H1 (cell line): ENCODE results near the gene VNN1. TPM values are rescaled to one million over a fixed set of nuclear protein-coding genes. Genes with fewer than 3 reads are reported as not detected.

Experiments used
- CTCF ChIA-PET: fragments of 300-600 bp; sonication (Branson Sonifier 250); formaldehyde crosslinking; loops from one replicate; lab custom pipeline; 2021; ENCODE audit not compliant: partially characterized antibody; lab: Charles Lee
- POLR2A ChIA-PET: fragments of 300-600 bp; sonication (Branson Sonifier 250); formaldehyde crosslinking; loops from one replicate; lab custom pipeline; 2021; ENCODE audit warnings: inconsistent platforms; ENCODE audit not compliant: partially characterized antibody; lab: Charles Lee
- DNase-seq, 2 experiments: peaks; one replicate each; pipeline versions ENCODE4 v3.0.0 to v3.0.0-alpha.2; 2010 to 2022; ENCODE audit warnings: low spot score in 2 of 2, low read depth in 1 of 2, mixed read lengths in 1 of 2
- FAIRE-seq: peaks from 2 replicates; lab custom pipeline; 2011; peaks lifted over from hg19 to GRCh38; lab: Jason Lieb, UNC
- H2AFZ ChIP-seq: 2 replicates; pipeline ENCODE4 v1.8.1; 2012; ENCODE audit warnings: low read length, inconsistent platforms
- H2AK5ac ChIP-seq: 2 replicates; pipeline ENCODE4 v1.6.1; 2013; ENCODE audit warnings: low read depth, low read length
- H2BK120ac ChIP-seq: replicated peaks from 2 replicates; pipeline ENCODE3; 2013; ENCODE audit warnings: low read depth, low read length, inconsistent platforms
- H2BK12ac ChIP-seq: 2 replicates; pipeline ENCODE4 v1.6.1; 2013; ENCODE audit warnings: low read depth, low read length
- H2BK15ac ChIP-seq: 2 replicates; pipeline ENCODE4 v1.6.1; 2013; ENCODE audit warnings: low read length
- H2BK20ac ChIP-seq: 2 replicates; pipeline ENCODE4 v1.6.1; 2013; ENCODE audit warnings: low read length
- H2BK5ac ChIP-seq: 2 replicates; pipeline ENCODE4 v1.6.1; 2013; ENCODE audit warnings: low read depth, low read length
- H3K14ac ChIP-seq: 2 replicates; pipeline ENCODE4 v1.6.1; 2013; ENCODE audit warnings: inconsistent platforms; ENCODE audit not compliant: insufficient read length
- H3K18ac ChIP-seq: 2 replicates; pipeline ENCODE4 v1.6.1; 2013; ENCODE audit warnings: low read length; ENCODE audit errors: extremely low read depth
- H3K23ac ChIP-seq: 2 replicates; pipeline ENCODE4 v1.6.1; 2013; ENCODE audit warnings: inconsistent platforms; ENCODE audit not compliant: insufficient read length
- H3K23me2 ChIP-seq: 2 replicates; pipeline ENCODE4 v1.6.1; 2013; ENCODE audit warnings: low read depth, low read length
- H3K27ac ChIP-seq: 2 replicates; pipeline ENCODE4 v1.6.1; 2011; ENCODE audit warnings: low read depth, low read length, inconsistent platforms
- H3K27me3 ChIP-seq, 4 experiments: replicated peaks in 1 of 4; 1 replicate in 1 of 4; 2 replicates in 3 of 4; pipeline versions ENCODE4 v1.6.1 to v1.8.1; 2011 to 2013; ENCODE audit warnings: low read length in 3 of 4, mild to moderate bottlenecking in 3 of 4, inconsistent platforms in 2 of 4, mixed read lengths in 2 of 4, moderate library complexity in 1 of 4; ENCODE audit not compliant: control insufficient read depth in 3 of 4, insufficient read depth in 3 of 4; ENCODE audit errors: extremely low read depth in 1 of 4
- H3K36me3 ChIP-seq, 4 experiments: 2 replicates each; pipeline versions ENCODE4 v1.6.1 to v1.8.1; 2011 to 2013; ENCODE audit warnings: mild to moderate bottlenecking in 4 of 4, low read length in 3 of 4, moderate library complexity in 2 of 4, control low read depth in 1 of 4, inconsistent platforms in 1 of 4; ENCODE audit not compliant: insufficient read depth in 4 of 4, control insufficient read depth in 2 of 4
- H3K4ac ChIP-seq: replicated peaks from 2 replicates; pipeline ENCODE3; 2013; ENCODE audit warnings: low read length, low read depth, mixed read lengths, inconsistent platforms; ENCODE audit not compliant: insufficient read length
- H3K4me1 ChIP-seq, 4 experiments: replicated peaks in 1 of 4; 1 replicate in 1 of 4; 2 replicates in 3 of 4; pipeline versions ENCODE4 v1.6.1 to v1.8.1; 2011 to 2013; ENCODE audit warnings: low read length in 3 of 4, inconsistent platforms in 2 of 4, mixed read lengths in 1 of 4; ENCODE audit not compliant: insufficient read depth in 4 of 4, control insufficient read depth in 3 of 4
- H3K4me2 ChIP-seq, 2 experiments: 2 replicates each; pipeline versions ENCODE4 v1.6.1 to v1.8.1; 2011 to 2013; ENCODE audit warnings: low read depth in 2 of 2, low read length in 2 of 2, control low read depth in 1 of 2, inconsistent platforms in 1 of 2, mild to moderate bottlenecking in 1 of 2; ENCODE audit not compliant: insufficient read depth in 1 of 2
- H3K4me3 ChIP-seq, 4 experiments: fragments of 200-600, 300-600 bp in 1 of 4; sonication (generic), shearing (Covaris generic), sonication (Bioruptor Twin) in 1 of 4; 2 replicates each; pipeline versions ENCODE4 v1.5.1 to v1.8.1; 2011 to 2016; ENCODE audit warnings: low read length in 4 of 4, low read depth in 3 of 4, control low read depth in 2 of 4, inconsistent platforms in 2 of 4, mild to moderate bottlenecking in 2 of 4, mixed read lengths in 1 of 4, moderate library complexity in 1 of 4; ENCODE audit not compliant: insufficient read depth in 2 of 4; ENCODE audit errors: extremely low read depth in 1 of 4
- H3K56ac ChIP-seq: replicated peaks from 2 replicates; pipeline ENCODE3; 2013; ENCODE audit warnings: low read depth, mild to moderate bottlenecking, mixed read lengths, low read length, inconsistent platforms; ENCODE audit not compliant: insufficient read length
- H3K79me1 ChIP-seq: 2 replicates; pipeline ENCODE4 v1.6.1; 2013; ENCODE audit warnings: low read depth, low read length, control low read depth
- H3K79me2 ChIP-seq, 2 experiments: 2 replicates each; pipeline versions ENCODE4 v1.6.1 to v1.8.1; 2012 to 2013; ENCODE audit warnings: low read length in 2 of 2, mild to moderate bottlenecking in 2 of 2, inconsistent platforms in 1 of 2; ENCODE audit not compliant: insufficient read depth in 2 of 2, control insufficient read depth in 1 of 2
- H3K9ac ChIP-seq, 4 experiments: replicated peaks in 1 of 4; 1 replicate in 1 of 4; 2 replicates in 3 of 4; pipeline versions ENCODE4 v1.6.1 to v1.8.1; 2011 to 2013; ENCODE audit warnings: low read depth in 3 of 4, low read length in 3 of 4, control low read depth in 2 of 4, mild to moderate bottlenecking in 2 of 4, moderate library complexity in 2 of 4, inconsistent platforms in 1 of 4; ENCODE audit errors: extremely low read depth in 1 of 4
- H3K9me3 ChIP-seq, 2 experiments: 2 replicates each; pipeline versions ENCODE4 v1.6.1 to v1.8.1; 2012 to 2013; ENCODE audit warnings: mild to moderate bottlenecking in 2 of 2, moderate library complexity in 2 of 2, control low read depth in 1 of 2, inconsistent platforms in 1 of 2, low read depth in 1 of 2, low read length in 1 of 2, mixed read lengths in 1 of 2; ENCODE audit not compliant: insufficient read depth in 2 of 2
- H4K20me1 ChIP-seq, 2 experiments: replicated peaks in 1 of 2; 2 replicates each; pipeline versions ENCODE3 to v1.8.1; 2011 to 2013; ENCODE audit warnings: inconsistent platforms in 2 of 2, low read length in 2 of 2, mild to moderate bottlenecking in 1 of 2; ENCODE audit not compliant: insufficient read depth in 2 of 2, control insufficient read depth in 1 of 2
- H4K5ac ChIP-seq: 2 replicates; pipeline ENCODE4 v1.6.1; 2013; ENCODE audit warnings: low read length, low read depth, mixed read lengths, inconsistent platforms; ENCODE audit not compliant: insufficient read length
- H4K8ac ChIP-seq: 2 replicates; pipeline ENCODE4 v1.8.0; 2013; ENCODE audit warnings: mild to moderate bottlenecking, moderate library complexity, low read length, inconsistent platforms; ENCODE audit not compliant: insufficient read depth; ENCODE audit errors: extremely low read depth
- H4K91ac ChIP-seq: replicated peaks from 2 replicates; pipeline ENCODE3; 2013; ENCODE audit warnings: low read length, mixed read lengths, inconsistent platforms; ENCODE audit not compliant: insufficient read length
- ASH2L ChIP-seq: fragments of 200-600, 300-600 bp; sonication (generic); IDR thresholded peaks from one replicate; pipeline ENCODE4 v1.7.1; 2017; ENCODE audit warnings: low read length
- BCL11A ChIP-seq, 2 experiments: IDR thresholded peaks; one replicate each; pipeline ENCODE4 v1.6.1; 2011; ENCODE audit warnings: low read depth in 2 of 2, low read length in 2 of 2, mild to moderate bottlenecking in 2 of 2
- CBX5 ChIP-seq: fragments of 300-800, 300-1000 bp; sonication (generic); IDR thresholded peaks from 2 replicates; pipeline ENCODE4 v1.7.1; 2016; ENCODE audit warnings: antibody characterized with exemption, low read length, low read depth
- CBX8 ChIP-seq: fragments of 300-800, 300-1000 bp; sonication (generic); IDR thresholded peaks from 2 replicates; pipeline ENCODE4 v1.7.1; 2016; ENCODE audit warnings: low read depth, low read length, borderline replicate concordance
- EGR1 ChIP-seq: IDR thresholded peaks from 2 replicates; pipeline ENCODE4 v1.6.1; 2011; ENCODE audit warnings: low read depth, low read length, borderline replicate concordance
- EZH2 ChIP-seq: fragments of 200-600 bp; sonication (generic); IDR thresholded peaks from 2 replicates; pipeline ENCODE4 v1.7.1; 2012; ENCODE audit warnings: low read depth, mild to moderate bottlenecking, moderate library complexity, low read length, inconsistent platforms; ENCODE audit not compliant: severe bottlenecking
- HDAC2 ChIP-seq, 2 experiments: fragments of 300-600 bp in 1 of 2; sonication (generic) in 1 of 2; IDR thresholded peaks; 2 replicates each; pipeline ENCODE4 v1.6.1; 2011 to 2012; ENCODE audit warnings: low read depth in 2 of 2, low read length in 2 of 2, mild to moderate bottlenecking in 2 of 2, moderate library complexity in 2 of 2, borderline replicate concordance in 1 of 2, inconsistent platforms in 1 of 2
- KDM1A ChIP-seq: fragments of 200-600, 300-600 bp; sonication (generic); IDR thresholded peaks from 2 replicates; pipeline ENCODE4 v1.7.1; 2016; ENCODE audit warnings: mild to moderate bottlenecking, low read length, borderline replicate concordance
- POU5F1 ChIP-seq: IDR thresholded peaks from 2 replicates; pipeline ENCODE4 v1.6.1; 2011; ENCODE audit warnings: low read depth, mild to moderate bottlenecking, low read length, moderate library complexity
- RFX5 ChIP-seq: IDR thresholded peaks from 2 replicates; pipeline ENCODE4 v1.6.1; 2011; ENCODE audit warnings: low read depth, low read length, improper control_type of control experiment, borderline replicate concordance
- RNF2 ChIP-seq: fragments of 200-900, 300-1000 bp; sonication (generic); IDR thresholded peaks from 2 replicates; pipeline ENCODE4 v1.7.1; 2016; ENCODE audit warnings: borderline replicate concordance, low read depth, mild to moderate bottlenecking, antibody characterized with exemption, low read length; ENCODE audit not compliant: poor library complexity, severe bottlenecking; ENCODE audit errors: missing control alignments
- TAF1 ChIP-seq: IDR thresholded peaks from 2 replicates; pipeline ENCODE4 v1.6.1; 2011; ENCODE audit warnings: mild to moderate bottlenecking, low read depth, low read length
- WGBS, 2 experiments: shearing (Covaris generic) in 1 of 2; methylation state at CpG; one replicate each; pipeline versions ENCODE4 v1.1.6 to v1.1.7; 2013 to 2015; ENCODE audit warnings: low lambda C conversion rate in 2 of 2, mixed read lengths in 2 of 2, inconsistent platforms in 1 of 2, low coverage in 1 of 2, missing lambda C conversion rate in 1 of 2; ENCODE audit not compliant: insufficient replicate concordance in 2 of 2, insufficient coverage in 1 of 2, insufficient read length in 1 of 2; ENCODE audit errors: extremely low coverage in 1 of 2, missing lambda C conversion rate in 1 of 2; 5-methylcytosine and 5-hydroxymethylcytosine counted together
- polyA plus RNA-seq, 7 experiments: library from polyadenylated mRNA; depleted of rRNA in 3 of 7; stranded (reverse) in 5 of 7; unstranded in 2 of 7; fragments of >200 nt in 5 of 7; fragments of 200-250 nt in 2 of 7; gene quantifications; 1 replicate in 5 of 7; 2 replicates in 1 of 7; 4 replicates in 1 of 7; pipeline versions ENCODE4 v1.2.1 to v1.2.3, GENCODE V29; 2011 to 2013; ENCODE audit warnings: missing spikeins in 2 of 7, mixed read lengths in 2 of 7
- total RNA-seq: library from RNA; stranded (reverse); fragmentation: NEBNext Ultra II Directional; extraction: Animal tissue kit (Norgen Biotek cat#: 25700); gene quantifications from 2 replicates; pipeline ENCODE4 v1.2.1, GENCODE V29; 2021
- TF ChIP-seq, protein P1 (sequence below): IDR thresholded peaks from 2 replicates; pipeline ENCODE4 v1.6.1; 2011; ENCODE audit warnings: low read depth, mild to moderate bottlenecking, low read length; ENCODE audit not compliant: insufficient read depth

The VNN1 gene
- total and polyA plus RNA-seq, 2 of the 8 experiments (the other 6 are each of a cell fraction or from before 2014, with no cell fraction given) = not detected

DNA sequence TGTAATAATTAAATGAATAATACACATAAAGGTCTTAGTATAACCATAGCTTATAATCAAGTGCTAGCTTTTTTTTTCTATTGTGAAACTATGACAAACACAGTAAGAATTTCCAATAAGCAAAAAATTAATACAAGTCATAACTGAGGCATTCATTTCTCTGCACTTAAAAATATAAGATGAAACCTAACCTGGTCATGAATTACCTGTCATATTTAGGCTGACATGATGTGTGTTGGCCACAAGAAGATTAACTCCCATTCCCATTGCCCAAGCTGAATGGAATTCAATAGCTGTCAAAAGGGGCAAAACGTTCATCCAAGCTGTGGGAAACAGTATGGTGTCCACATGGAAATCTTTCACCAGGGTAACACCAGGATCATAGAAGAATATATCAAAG is 38.4 kb upstream of the VNN1 start:
- Histone ChIP-seq H2AFZ (no peak overlapping the region), H3K4ac (no peak overlapping the region), H4K20me1 (no peaks in the 10 kb centered on the region), H3K27ac (no peak overlapping the region), H3K4me2 (no peak overlapping the region), H4K8ac (no peak overlapping the region), H2BK15ac (no peak overlapping the region), H4K91ac (no peak overlapping the region), H3K56ac (no peak overlapping the region), H2AK5ac (no peak overlapping the region), H3K36me3 (no peaks in the 10 kb centered on the region), H3K18ac (no peak overlapping the region), H3K27me3 (no peaks in the 10 kb centered on the region), H2BK12ac (no peak overlapping the region), H3K23me2 (no peaks in the 10 kb centered on the region), H3K9me3 (no peaks in the 10 kb centered on the region; a peak in 1 of 4 replicates), H3K4me1 (no peaks in the 10 kb centered on the region), H2BK5ac (no peak overlapping the region), H3K14ac (no peak overlapping the region), H3K23ac (no peak overlapping the region), H3K79me1 (no peaks in the 10 kb centered on the region), H2BK20ac (no peak overlapping the region), H3K9ac (no peak overlapping the region), H2BK120ac (no peak overlapping the region), H3K79me2 (no peaks in the 10 kb centered on the region), H4K5ac (no peak overlapping the region), H3K4me3 (no peak overlapping the region)
- ChIA-PET POLR2A (interaction anchor here (0.7 kb wide), 1 partner anchor 10 kb away, joined by 4 read pairs; no protein-coding TSS in a partner anchor), CTCF (interaction anchor here (1.0 to 2.4 kb wide), 4 partner anchors 17 to 155 kb away, joined by 3 to 7 read pairs (median 4); no protein-coding TSS in a partner anchor)
- 82% methylated on average over 1 of the region's 1 CpG; no CpG with 5 or more reads in 1 of the 2 experiments for whole genome bisulfite sequencing, 2 experiments
- DNase-seq (no peak), FAIRE-seq (no peak)
- TF ChIP-seq EGR1 (no peak), POU5F1 (no peak), HDAC2 (IDR thresholded peaks at IDR 0.05; ENCODE audit: borderline replicate concordance in 1 of 2, low read depth in 2 of 2, low read length in 2 of 2) (no peak), ASH2L (no peak), CBX8 (no peak), BCL11A (IDR thresholded peaks at IDR 0.05; ENCODE audit: low read depth in 2 of 2, low read length in 2 of 2) (no peak), RFX5 (no peak), KDM1A (no peak), RNF2 (no peak), TAF1 (no peak), EZH2 (no peak), CBX5 (no peak)
- TF ChIP-seq, protein P1, sequence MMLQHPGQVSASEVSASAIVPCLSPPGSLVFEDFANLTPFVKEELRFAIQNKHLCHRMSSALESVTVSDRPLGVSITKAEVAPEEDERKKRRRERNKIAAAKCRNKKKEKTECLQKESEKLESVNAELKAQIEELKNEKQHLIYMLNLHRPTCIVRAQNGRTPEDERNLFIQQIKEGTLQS = no peak
